ENCODE data around the gene EIF2S3B.

The EIF2S3B gene

DNA sequence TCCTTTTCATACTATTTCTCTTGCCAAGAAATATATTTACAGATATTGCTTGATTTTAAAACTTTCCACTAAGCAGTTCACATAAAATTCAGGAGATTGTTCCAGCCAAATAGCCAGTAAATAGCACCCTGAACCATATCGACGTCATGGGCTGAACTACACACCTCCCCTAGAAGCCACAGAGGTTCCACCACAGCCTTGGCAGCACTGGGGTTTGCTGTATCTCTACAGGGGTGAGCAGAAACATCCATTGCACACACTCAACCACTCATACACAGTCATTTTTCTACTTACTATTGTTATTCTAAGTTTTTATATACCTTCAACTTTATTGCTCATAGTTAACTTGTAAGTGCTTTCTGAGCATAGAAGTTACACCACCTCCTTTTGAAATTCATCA lies 8.1 kb upstream of the EIF2S3B start:
- no peak for DNase-seq (ENCODE audit: low read depth)
- TF ChIP-seq, protein P1, sequence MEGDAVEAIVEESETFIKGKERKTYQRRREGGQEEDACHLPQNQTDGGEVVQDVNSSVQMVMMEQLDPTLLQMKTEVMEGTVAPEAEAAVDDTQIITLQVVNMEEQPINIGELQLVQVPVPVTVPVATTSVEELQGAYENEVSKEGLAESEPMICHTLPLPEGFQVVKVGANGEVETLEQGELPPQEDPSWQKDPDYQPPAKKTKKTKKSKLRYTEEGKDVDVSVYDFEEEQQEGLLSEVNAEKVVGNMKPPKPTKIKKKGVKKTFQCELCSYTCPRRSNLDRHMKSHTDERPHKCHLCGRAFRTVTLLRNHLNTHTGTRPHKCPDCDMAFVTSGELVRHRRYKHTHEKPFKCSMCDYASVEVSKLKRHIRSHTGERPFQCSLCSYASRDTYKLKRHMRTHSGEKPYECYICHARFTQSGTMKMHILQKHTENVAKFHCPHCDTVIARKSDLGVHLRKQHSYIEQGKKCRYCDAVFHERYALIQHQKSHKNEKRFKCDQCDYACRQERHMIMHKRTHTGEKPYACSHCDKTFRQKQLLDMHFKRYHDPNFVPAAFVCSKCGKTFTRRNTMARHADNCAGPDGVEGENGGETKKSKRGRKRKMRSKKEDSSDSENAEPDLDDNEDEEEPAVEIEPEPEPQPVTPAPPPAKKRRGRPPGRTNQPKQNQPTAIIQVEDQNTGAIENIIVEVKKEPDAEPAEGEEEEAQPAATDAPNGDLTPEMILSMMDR (IDR thresholded peaks at IDR 0.05; ENCODE audit: low read depth, low read length, missing control alignments), result no peak
- no peak overlapping the region for H3K4me3 ChIP-seq (ENCODE audit: low read depth, low read length)

DNA sequence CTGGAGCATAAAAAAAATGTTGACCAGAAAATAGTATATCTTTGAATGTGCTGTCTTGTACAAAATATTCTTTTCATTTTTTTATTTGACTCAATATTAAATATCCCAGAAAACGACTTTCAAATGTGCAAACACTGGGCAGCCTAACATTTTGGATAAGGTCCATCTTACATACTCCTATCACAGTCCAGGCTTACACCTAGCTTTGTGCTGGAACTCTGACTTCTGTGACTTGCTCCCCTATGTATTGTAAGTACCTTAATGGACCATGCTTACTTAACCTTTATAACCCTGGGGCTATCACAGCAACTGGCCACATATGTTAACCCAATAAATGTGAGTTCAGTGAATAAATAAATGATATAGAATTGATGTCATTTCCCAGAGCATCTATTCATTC lies 7.6 kb upstream of the EIF2S3B start:
- no peak for DNase-seq (ENCODE audit: low read depth)
- TF ChIP-seq, protein P1 (IDR thresholded peaks at IDR 0.05; ENCODE audit: low read depth, low read length, missing control alignments), result no peak

DNA sequence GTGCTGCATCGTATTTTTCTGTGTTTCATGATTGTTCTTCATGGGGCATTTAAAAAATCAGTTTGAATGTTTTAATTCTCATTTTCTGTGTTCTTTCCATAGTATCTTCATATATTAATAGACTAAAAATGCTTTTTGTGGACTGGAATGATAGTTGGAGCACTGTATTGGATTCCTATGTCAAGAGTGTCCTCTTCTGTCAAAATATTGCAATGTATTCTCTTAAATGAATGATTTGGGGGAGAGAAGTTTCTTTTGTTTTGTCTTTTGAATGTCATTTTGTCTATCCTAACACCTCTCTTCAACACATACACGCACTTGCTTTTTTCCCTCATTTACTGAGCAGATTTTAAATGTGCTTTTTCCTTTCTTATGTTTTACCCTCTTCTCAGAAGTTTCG lies 4.7 kb upstream of the EIF2S3B start:
- no peak overlapping the region for H3K4me3 ChIP-seq (ENCODE audit: low read depth, low read length)
- DNase-seq (ENCODE audit: low read depth), result no peak

More for the DNA sequence above, 7.6 kb upstream of the EIF2S3B start:
- H3K4me3 ChIP-seq (ENCODE audit: low read depth, low read length), result no peak overlapping the region

DNA sequence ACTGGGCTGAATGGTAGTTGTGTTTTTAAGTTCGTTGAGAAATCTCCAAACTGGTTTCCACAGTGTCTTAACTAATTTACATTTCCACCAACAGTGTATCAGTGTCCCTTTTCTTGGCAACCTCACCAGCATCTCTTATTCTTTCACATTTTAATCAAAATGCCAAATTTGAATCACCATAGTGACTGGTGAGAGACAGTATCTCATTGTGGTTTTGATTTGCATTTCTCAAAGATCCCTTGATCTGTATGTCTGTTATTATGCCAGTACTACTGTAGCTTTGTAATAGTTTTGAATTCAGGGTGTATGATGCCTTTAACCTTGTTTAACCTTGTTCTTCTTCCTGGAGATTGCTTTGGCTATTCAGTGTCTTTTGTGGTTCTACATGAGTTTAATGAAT lies 2.2 kb upstream of the EIF2S3B start:
- TF ChIP-seq, protein P1 (IDR thresholded peaks at IDR 0.05; ENCODE audit: low read depth, low read length, missing control alignments), result no peak
- no peak for DNase-seq (ENCODE audit: low read depth)
- no peak overlapping the region for H3K4me3 ChIP-seq (ENCODE audit: low read depth, low read length)

More for the DNA sequence above, 4.7 kb upstream of the EIF2S3B start:
- TF ChIP-seq, protein P1 (IDR thresholded peaks at IDR 0.05; ENCODE audit: low read depth, low read length, missing control alignments), result no peak

DNA sequence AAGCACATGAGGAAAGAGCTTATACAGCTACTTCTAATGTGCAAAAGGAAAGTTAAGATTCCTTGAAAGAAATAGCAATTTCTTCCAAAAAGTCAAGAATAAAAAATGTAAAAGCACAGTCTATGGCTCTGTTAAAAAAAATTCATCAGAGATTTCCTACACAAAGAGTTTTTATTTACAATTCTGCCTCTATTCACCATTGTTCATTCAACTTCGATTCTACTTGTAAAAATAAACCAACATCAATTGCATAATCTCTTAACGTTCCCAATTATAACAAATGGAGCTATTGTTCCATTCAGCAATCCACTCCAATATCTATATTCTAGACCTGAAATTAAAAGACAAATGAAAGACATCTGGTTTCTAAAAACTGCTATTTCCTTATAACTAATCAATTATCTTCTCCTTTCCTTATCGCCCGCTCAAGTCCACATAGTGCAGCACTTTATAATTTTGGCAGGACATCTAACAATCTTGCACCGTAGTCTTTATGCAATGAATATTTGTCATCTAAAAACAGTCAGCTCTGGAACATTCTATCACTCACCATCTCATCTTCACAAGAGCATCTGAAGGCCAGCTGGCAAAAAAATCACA lies 6.2 kb downstream of the EIF2S3B start:
- no peak overlapping the region for H3K4me3 ChIP-seq (ENCODE audit: low read depth, low read length)
- TF ChIP-seq, protein P1 (IDR thresholded peaks at IDR 0.05; ENCODE audit: low read depth, low read length, missing control alignments), result no peak
- DNase-seq (ENCODE audit: low read depth), result no peak

DNA sequence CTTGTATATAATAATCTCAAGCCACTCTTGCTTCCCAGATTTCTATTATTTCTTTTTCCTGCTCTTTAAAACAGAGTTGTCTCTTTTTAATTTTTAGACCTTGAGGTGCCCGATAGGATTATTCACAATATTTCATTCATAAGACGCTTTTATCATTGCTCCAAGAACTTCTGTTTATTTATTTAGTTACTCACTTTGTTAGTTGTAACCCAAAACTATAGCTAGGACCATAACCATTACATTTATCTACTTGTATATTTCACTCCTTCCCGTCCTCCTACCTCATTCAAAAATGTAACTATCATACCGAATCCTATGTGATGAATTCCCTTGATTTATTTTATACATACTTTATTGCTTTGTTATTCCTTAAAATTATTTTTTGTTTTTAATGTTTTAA lies 7.1 kb downstream of the EIF2S3B start:
- no peak for DNase-seq (ENCODE audit: low read depth)
- TF ChIP-seq, protein P1 (IDR thresholded peaks at IDR 0.05; ENCODE audit: low read depth, low read length, missing control alignments), result no peak
- H3K4me3 ChIP-seq (ENCODE audit: low read depth, low read length), result no peak overlapping the region

DNA sequence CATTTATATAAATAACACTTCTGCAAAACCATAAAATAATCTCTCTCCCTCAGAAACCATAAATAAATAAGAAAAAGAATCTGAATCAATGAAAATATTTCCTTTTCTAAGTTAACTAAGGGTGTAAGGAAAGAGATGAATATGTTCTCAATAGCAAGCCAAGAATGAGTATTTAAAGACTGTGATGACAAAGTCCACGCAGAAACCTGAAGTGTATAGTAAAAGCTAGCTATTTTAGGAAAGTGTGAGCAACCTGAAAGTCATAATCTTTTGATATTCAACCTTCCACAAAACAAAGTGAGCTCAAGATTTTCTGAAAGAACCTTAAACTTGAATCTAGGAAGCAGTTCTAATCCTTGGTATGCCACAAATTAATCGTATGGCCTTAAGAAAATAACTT lies 15.9 kb downstream of the EIF2S3B start:
- no peak for DNase-seq (ENCODE audit: low read depth)
- H3K4me3 ChIP-seq (ENCODE audit: low read depth, low read length), result no peak overlapping the region
- TF ChIP-seq, protein P1 (IDR thresholded peaks at IDR 0.05; ENCODE audit: low read depth, low read length, missing control alignments), result no peak

All from GM12864 (cell line).